GM12874 (cell line): ENCODE data around the gene OR10D3.

Experiments used
- CTCF ChIP-seq: IDR thresholded peaks from 2 replicates; pipeline ENCODE4 v1.5.1; 2011; ENCODE audit warnings: low read depth, mild to moderate bottlenecking, control low read depth, low read length, moderate library complexity; ENCODE audit not compliant: insufficient read depth

The OR10D3 gene

GRCh38 chr11:124197999-124198398 is 14.9 kb downstream of the OR10D3 start:
- no peak for TF ChIP-seq CTCF

GRCh38 chr11:124198897-124199296 is 15.8 kb downstream of the OR10D3 start:
- TF ChIP-seq CTCF: no peak

GRCh38 chr11:124199702-124200101 is 16.6 kb downstream of the OR10D3 start:
- TF ChIP-seq CTCF: no peak

GRCh38 chr11:124200671-124201070 is 17.5 kb downstream of the OR10D3 start:
- no peak for TF ChIP-seq CTCF

- TF ChIP-seq CTCF: no peak
Measured at GRCh38 chr11:124202951-124203350, 19.8 kb downstream of the OR10D3 start.

GRCh38 chr11:124204008-124204407 is 20.9 kb downstream of the OR10D3 start:
- no peak for TF ChIP-seq CTCF

- TF ChIP-seq CTCF: no peak
Measured at GRCh38 chr11:124207102-124207792, 24.1 kb downstream of the OR10D3 start.
